DMS 273 (cell line): ENCODE data around the gene CDC73.
"Not testable (repeated sequence)": the region's sequence is repeated elsewhere in the genome, so short reads cannot be mapped to it uniquely, and the experiment has no call there.

Source experiments
- DNase-seq: peaks from one replicate; lab custom pipeline; 2025; ENCODE audit not compliant: unreplicated experiment; lab: John Stamatoyannopoulos, UW

Gene CDC73

DNA sequence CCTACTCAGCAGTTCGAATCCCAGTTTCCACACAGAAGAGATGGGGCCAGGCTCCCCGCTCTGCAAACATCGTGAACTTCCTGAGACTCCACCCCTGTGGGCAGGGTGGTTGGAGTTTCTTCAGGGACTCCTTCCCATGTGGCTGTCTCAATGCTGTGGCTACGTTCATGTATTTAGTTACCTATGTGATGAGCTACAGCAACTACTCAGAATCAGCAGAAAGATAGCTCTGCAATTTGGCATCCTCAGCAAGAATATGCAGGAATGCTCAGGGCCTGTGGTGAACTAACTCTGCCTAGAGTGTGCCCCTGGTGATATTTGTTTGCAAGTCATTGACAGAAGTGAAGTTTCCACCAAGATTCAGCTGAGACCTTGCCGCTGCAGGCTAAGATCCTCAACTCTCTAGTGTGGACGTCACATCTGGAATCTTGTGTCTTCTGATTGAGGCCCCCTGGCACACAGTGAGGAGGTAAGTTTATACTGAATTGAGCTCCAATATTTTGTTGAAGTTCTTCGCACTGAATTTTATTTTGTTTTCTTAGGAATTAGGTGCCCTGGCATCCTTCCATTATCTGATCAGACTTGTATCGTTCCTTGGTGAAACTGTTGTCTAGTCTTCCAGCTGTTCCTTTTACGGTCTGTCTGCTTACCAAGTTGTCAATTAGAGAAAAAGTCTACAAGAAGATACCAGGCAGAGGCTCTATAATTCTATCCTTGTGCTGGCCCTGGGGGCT lies 8.4 kb upstream of the CDC73 start:
- DNase-seq = no peak

DNA sequence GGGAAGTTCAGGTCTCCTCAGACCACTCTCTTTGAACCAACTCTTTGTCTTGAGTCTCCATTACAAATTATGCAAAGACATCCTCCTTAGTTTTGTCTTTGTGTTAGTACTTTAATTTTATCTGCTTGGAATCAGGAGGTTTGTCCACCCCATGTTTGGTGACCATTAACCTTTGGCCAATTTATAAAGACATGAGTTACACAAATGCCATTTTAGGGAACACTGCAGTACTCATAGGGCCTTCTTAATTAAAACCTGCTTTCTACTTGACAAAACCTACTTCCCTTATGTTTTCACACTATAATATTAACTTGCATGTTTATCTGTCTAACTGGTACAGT lies 7.9 kb upstream of the CDC73 start:
- DNase-seq = no peak

DNA sequence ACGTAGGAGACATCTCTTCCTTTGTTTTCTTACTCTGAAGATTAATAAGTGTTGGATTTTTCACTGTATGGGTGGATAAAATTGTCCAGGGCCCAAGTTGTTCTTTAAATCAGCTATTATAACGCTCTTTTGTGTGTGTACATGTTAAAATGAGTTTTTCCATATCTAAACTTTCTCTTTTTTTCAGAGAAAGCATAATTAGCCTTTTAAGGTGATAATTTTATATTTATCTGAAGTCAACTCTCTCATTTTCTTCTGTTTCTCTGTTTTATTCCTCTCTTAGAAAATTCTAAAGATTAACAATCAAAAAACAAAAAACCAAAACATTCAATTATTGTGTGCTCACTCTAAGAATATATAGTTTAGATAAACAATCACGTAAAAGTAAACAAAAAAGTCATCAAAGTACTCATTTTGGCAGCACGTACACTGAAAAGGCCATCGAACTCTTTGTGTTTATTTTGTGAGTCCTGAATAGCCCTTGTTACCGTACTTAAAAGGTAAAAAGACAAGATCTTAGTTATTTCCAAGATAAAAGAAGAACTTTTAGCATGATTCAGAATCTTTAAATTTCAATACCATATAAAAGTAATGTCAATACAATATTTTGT lies 7.2 kb upstream of the CDC73 start:
- DNase-seq = no peak

GRCh38 chr1:193115629-193116227 lies 6.1 kb upstream of the CDC73 start:
- no peak for DNase-seq

GRCh38 chr1:193117167-193117566 lies 4.7 kb upstream of the CDC73 start:
- DNase-seq = not testable (repeated sequence)

DNA sequence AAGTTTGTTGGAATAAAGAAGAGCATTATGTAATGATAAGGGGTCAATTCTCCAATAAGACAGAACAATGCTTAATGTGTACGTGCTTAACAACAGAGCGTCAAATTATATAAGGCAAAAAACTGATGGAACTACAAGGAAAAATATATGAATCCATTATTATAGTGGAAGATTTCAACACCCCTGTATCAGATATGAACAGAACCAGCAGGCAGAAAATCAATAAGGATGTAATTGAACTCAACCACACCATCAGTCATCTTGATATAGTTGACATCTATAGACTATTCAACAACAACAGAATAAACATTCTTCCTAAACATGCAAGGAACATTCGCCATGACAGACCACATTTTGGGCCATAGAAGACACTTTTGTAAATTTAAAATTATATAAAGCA lies 3.6 kb upstream of the CDC73 start:
- DNase-seq = no peak

- no peak for DNase-seq
Measured at GRCh38 chr1:193118803-193119730, 2.8 kb upstream of the CDC73 start.

DNA sequence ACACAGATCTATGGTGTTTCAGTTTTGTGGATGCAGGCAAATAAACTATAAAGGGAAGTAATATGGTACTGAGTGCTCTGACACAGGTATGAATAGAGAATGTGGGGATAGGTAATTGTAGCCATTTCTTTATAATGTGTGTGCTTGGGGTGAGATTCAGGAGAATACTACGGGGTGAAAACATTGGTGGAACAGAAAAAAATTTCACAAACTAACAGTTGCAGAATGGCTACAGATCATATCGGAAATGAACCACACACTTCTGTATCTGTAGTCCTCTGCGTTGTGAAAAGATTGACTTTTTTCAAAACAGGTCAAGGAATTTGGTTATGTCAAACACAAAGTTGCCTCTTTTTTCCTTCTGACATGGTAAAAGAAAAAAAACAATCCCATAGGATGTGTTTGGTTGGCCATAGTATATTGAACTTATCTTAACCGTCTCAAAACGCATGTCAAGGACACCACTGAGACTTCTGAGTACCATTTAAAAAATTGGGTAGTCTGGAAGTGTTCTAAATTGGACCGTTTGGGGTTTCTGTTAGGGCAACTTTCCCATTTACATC lies 1.1 kb upstream of the CDC73 start:
- no peak for DNase-seq

- no peak for DNase-seq
Measured at GRCh38 chr1:193123751-193124150, 1.9 kb downstream of the CDC73 start.

- DNase-seq = no peak
Measured at GRCh38 chr1:193125369-193125768, 3.5 kb downstream of the CDC73 start.

DNA sequence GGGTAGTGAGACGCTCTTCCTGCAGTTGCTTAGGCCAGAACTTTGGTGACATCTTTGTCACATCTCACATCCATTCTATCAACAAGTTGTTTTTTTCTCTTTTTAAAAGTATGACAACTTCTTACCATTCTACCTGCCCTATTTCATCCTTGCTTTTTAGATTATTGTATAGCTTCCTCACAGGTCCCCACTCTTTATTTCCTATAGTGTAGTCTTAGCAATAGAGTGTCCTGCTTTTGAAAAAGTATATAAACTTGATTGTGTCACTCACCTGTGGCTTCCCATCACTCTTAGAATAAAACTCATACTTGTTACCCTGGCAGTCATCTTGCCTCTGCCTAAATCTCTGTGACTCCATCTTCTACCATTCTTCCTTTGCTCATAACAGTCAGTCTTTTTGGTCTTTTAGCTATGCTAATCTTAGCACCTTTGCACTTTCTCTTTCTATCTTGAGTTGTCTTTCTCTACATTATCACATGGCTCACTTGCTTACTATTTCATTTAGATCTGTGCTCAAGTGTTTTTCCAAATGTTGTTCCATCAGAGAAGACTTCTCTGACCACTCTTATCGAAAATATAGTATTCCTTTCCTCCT lies 9.5 kb downstream of the CDC73 start:
- no peak for DNase-seq

DNA sequence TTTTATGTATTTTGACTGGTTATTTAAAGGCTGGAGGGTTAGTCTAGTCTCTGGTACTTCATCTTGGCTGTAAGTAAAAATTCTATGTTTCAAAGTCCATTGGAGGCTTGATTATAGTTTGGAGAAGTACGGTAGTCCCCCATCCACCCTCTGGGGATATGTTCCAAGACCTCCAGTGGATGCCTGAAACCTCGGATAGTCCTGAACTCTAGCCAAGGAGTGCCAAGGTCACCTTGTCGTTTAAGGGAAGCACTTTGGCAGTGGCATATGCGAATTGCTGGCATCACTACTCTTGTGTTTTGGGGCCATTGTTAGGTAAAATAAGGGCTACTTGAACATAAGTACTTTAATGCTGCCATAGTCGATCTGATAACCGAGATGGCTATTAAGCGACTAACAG lies 18.4 kb downstream of the CDC73 start:
- no peak for DNase-seq

- no peak for DNase-seq
Measured at GRCh38 chr1:193141804-193142203, 20.0 kb downstream of the CDC73 start.

DNA sequence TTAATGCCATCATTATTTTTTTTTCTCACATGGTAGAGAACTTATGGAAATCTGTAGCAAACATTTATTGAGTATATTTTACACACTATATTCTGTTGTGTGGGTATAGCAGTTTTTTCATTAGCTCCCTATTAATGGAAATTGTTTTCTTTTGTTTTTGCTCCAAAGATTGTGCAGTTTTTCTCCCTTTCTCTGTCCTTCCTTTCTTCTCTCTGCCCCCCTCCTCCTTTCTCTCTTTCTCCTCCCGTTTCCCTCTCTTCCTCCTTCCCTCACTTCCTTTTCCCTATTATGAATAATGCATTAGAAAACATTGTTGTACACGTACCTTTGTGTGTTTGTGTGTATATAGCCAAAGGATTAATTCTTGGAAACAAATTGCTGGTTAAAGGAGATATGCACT lies 20.6 kb downstream of the CDC73 start:
- DNase-seq = no peak

- peak; percentile 38 for DNase-seq
Measured at GRCh38 chr1:193143285-193143684, 21.5 kb downstream of the CDC73 start.

DNA sequence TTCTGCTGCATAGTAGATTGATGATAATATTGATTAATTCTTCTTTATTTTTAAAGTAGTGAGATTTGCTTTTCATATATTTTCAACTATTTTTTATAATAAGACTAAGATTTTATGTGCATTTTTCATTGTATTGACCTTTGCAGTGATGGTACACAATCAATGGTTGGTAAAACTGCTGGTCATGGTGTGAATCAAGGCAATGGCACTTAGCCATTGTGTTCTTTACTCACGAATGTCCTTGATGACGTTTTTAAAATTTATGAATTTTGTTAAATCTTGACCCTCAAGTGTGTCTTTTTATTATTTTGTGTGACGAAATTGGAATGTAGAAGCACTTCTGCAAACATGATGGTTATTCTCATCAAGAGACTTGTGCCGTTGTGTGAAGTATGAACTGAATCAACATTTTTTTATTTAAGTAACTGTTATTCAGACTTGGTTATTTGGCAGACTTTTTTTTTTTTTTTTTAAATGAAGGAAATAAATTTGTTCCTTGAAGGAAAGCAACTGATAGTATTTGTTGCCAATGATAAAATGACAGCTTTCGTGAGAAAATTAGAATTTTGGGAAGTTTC lies 22.6 kb downstream of the CDC73 start:
- no peak for DNase-seq

DNA sequence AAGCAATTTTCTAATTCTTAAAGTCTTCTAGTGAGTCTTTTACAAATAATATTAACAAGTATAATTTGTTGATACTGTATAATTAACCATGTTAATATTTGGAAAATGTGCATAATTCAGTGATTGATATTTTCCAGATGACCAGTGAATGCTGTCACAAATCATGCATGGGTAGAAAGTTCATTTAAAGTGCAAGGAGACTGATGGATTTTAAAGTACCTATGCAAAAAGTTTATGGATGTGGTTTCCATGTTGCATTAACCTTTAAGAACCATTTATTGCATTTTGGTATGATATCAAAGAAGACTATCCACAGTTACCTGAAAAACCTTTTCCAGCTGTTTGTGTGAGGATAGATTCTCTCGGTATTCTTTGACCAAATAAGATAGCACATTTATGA lies 23.2 kb downstream of the CDC73 start:
- DNase-seq = no peak

DNA sequence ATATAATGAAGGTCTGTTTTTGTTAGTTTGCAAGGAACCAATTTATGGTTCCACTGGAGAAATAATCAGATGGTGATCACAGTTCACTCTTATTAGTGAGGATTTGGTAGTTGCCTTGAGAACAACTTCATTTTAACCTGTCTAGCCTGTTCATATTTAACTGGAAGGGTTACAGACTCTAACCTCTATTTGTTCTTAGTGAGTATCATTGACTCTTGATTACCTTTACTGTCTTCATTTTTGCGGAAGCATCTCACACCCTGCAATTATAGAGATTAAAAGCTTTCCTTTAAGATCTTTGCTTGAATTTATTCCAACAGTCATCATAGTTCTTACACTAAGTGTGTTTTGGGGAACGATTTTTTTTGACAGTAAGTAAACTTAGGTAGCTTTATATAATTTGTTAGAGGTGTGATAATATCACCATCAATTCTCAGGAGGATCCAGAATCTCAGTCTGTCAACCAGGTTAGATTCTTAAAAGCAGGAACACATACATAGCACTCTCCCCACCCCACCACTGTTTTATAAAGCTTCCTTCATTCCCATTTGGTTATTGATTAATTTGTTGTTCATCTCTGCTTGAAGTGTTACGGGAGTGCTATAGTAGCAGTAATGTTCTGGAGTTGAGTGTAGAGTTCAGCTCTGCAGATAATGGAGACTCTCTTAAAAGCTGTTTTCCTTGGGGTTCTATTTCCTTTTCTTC lies 34.4 kb downstream of the CDC73 start:
- no peak for DNase-seq

DNA sequence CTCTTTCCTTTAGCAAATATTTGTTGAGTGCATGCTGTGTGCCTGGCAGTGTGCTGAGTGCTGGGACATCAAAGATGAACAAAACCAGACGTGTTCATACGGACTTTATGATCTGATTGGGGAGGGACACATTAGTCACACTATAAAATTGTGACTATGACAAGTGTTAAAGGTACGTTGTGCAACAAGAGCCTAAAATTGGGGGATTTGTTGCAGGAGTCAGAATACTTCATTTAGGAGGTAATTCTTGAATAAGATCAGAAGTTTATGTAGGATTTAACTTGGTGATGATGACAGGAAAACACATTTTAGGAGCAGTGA lies 35.0 kb downstream of the CDC73 start:
- DNase-seq = no peak

- no peak for DNase-seq
Measured at GRCh38 chr1:193157360-193157759, 35.5 kb downstream of the CDC73 start.
